Mesenchymal stem cell (in vitro differentiated cells and primary cell): ENCODE results near the gene RPS14.

ENCODE experiments used
- DNase-seq: peaks from one replicate; pipeline ENCODE4 v3.0.0-alpha.2; 2013
- H2AFZ ChIP-seq: one replicate; pipeline ENCODE4 v1.6.1; 2013; ENCODE audit warnings: low read depth, mild to moderate bottlenecking, control low read depth, inconsistent platforms, low read length, moderate library complexity
- H2AK5ac ChIP-seq: 2 replicates; pipeline ENCODE4 v1.6.1; 2013; ENCODE audit warnings: low read length, moderate library complexity, mild to moderate bottlenecking, inconsistent platforms; ENCODE audit not compliant: severe bottlenecking
- H2BK120ac ChIP-seq: one replicate; pipeline ENCODE4 v1.6.1; 2013; ENCODE audit warnings: low read depth, mild to moderate bottlenecking, inconsistent platforms, low read length, moderate library complexity
- H2BK12ac ChIP-seq, 2 experiments: one replicate each; pipeline ENCODE4 v1.6.1; 2013; ENCODE audit warnings: inconsistent platforms in 2 of 2, low read length in 2 of 2, mild to moderate bottlenecking in 2 of 2, moderate library complexity in 2 of 2, control low read depth in 1 of 2
- H2BK15ac ChIP-seq: one replicate; pipeline ENCODE4 v1.6.1; 2013; ENCODE audit warnings: mild to moderate bottlenecking, low read depth, inconsistent platforms; ENCODE audit not compliant: poor library complexity, severe bottlenecking
- H2BK5ac ChIP-seq: 2 replicates; pipeline ENCODE4 v1.6.1; 2013; ENCODE audit warnings: low read depth, mild to moderate bottlenecking, low read length, control low read depth, inconsistent platforms; ENCODE audit not compliant: poor library complexity, severe bottlenecking
- H3K14ac ChIP-seq, 2 experiments: one replicate each; pipeline ENCODE4 v1.6.1; 2013; ENCODE audit warnings: inconsistent platforms in 2 of 2, low read length in 2 of 2, control low read depth in 1 of 2, mild to moderate bottlenecking in 1 of 2, moderate library complexity in 1 of 2
- H3K18ac ChIP-seq, 2 experiments: one replicate each; pipeline ENCODE4 v1.6.1; 2013; ENCODE audit warnings: inconsistent platforms in 2 of 2, low read length in 2 of 2, control low read depth in 1 of 2, low read depth in 1 of 2, mild to moderate bottlenecking in 1 of 2
- H3K23ac ChIP-seq, 2 experiments: one replicate each; pipeline ENCODE4 v1.6.1; 2013; ENCODE audit warnings: inconsistent platforms in 2 of 2, low read length in 2 of 2, mild to moderate bottlenecking in 2 of 2, moderate library complexity in 2 of 2, control low read depth in 1 of 2
- H3K27ac ChIP-seq: 2 replicates; pipeline ENCODE4 v1.5.1; 2013; ENCODE audit warnings: mild to moderate bottlenecking, moderate library complexity, low read length, control low read depth, inconsistent platforms; ENCODE audit not compliant: poor library complexity, severe bottlenecking
- H3K27me3 ChIP-seq, 2 experiments: 2 replicates each; pipeline versions ENCODE4 v1.6.1 to v1.7.0; 2013; ENCODE audit warnings: low read length in 2 of 2, mild to moderate bottlenecking in 2 of 2, moderate library complexity in 2 of 2, control low read depth in 1 of 2, inconsistent platforms in 1 of 2; ENCODE audit not compliant: control insufficient read depth in 1 of 2, insufficient read depth in 1 of 2
- H3K36me3 ChIP-seq, 2 experiments: 2 replicates each; pipeline versions ENCODE4 v1.6.1 to v1.7.0; 2013; ENCODE audit warnings: low read length in 2 of 2, control low read depth in 1 of 2, inconsistent platforms in 1 of 2, low read depth in 1 of 2, mild to moderate bottlenecking in 1 of 2; ENCODE audit not compliant: insufficient read depth in 2 of 2, control insufficient read depth in 1 of 2
- H3K4ac ChIP-seq, 2 experiments: one replicate each; pipeline ENCODE4 v1.6.1; 2013; ENCODE audit warnings: inconsistent platforms in 2 of 2, low read length in 2 of 2, mild to moderate bottlenecking in 2 of 2, moderate library complexity in 2 of 2, control low read depth in 1 of 2, low read depth in 1 of 2
- H3K4me1 ChIP-seq: 2 replicates; pipeline ENCODE4 v1.6.1; 2013; ENCODE audit warnings: low read depth, low read length, control low read depth; ENCODE audit not compliant: control insufficient read depth, insufficient read depth
- H3K4me2 ChIP-seq: 2 replicates; pipeline ENCODE4 v1.6.1; 2013; ENCODE audit warnings: low read length, mild to moderate bottlenecking, inconsistent platforms; ENCODE audit not compliant: poor library complexity, severe bottlenecking
- H3K4me3 ChIP-seq, 2 experiments: 2 replicates each; pipeline versions ENCODE4 v1.5.1 to v1.7.0; 2013; ENCODE audit warnings: low read length in 2 of 2, mild to moderate bottlenecking in 2 of 2, control low read depth in 1 of 2, low read depth in 1 of 2; ENCODE audit not compliant: insufficient read depth in 1 of 2
- H3K79me1 ChIP-seq: replicated peaks from 2 replicates; pipeline ENCODE4 v1.6.1; 2013; ENCODE audit warnings: mild to moderate bottlenecking, control low read depth, low read length, inconsistent platforms; ENCODE audit not compliant: poor library complexity, severe bottlenecking
- H3K9ac ChIP-seq: 2 replicates; pipeline ENCODE4 v1.7.0; 2013; ENCODE audit warnings: mild to moderate bottlenecking, low read length, moderate library complexity
- H3K9me3 ChIP-seq: 2 replicates; pipeline ENCODE4 v1.7.0; 2013; ENCODE audit warnings: mild to moderate bottlenecking, low read length; ENCODE audit not compliant: control insufficient read depth
- H4K8ac ChIP-seq: one replicate; pipeline ENCODE4 v1.6.1; 2013; ENCODE audit warnings: inconsistent platforms, mild to moderate bottlenecking, low read length, moderate library complexity
- H4K91ac ChIP-seq: one replicate; pipeline ENCODE4 v1.6.1; 2013; ENCODE audit warnings: mild to moderate bottlenecking, low read length, inconsistent platforms
- WGBS: methylation state at CpG from one replicate; pipeline ENCODE4 v1.1.7; 2013; ENCODE audit warnings: mixed read lengths; 5-methylcytosine and 5-hydroxymethylcytosine counted together

Gene RPS14

DNA sequence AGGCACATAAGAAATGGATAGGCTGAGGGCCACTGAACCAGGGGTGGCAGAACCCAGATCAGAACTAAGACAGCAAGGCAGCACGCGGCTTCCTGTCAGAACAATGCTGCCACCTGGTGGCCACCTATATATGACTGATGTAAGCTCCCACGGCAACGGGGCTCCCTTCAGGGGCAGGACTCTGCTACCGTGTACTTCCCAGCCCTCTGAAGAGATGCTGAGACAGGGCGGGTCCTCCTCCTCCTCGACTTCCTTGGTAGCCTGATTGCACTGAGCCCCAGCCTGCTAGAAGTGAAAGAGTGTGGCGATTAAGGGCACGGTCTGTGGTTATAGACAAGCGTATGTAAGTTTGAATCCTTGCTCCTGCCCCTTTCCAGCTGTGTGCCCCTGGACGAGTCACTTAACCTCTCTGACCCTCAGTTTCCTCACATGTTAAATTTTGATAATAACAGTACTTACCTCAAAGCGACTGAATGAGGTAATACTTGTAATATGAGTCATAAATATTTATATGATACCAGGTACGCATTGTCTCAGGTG, 13.3 kb downstream of the RPS14 start:
- Histone ChIP-seq H3K14ac (no peak overlapping the region), H2BK5ac (no peak overlapping the region), H4K91ac (no peak overlapping the region), H3K4me2 (no peak overlapping the region), H2BK120ac (no peak overlapping the region), H3K4me1 (peaks cover 2% of the 10 kb centered on the region), H2BK12ac (no peak overlapping the region), H3K27ac (no peak overlapping the region), H3K23ac (no peak overlapping the region), H3K4ac (no peak overlapping the region), H3K36me3 (peaks cover 0 to 8% of the 10 kb centered on the region in 2 experiments), H3K9ac (peak overlapping the region; percentile 50), H3K4me3 (no peak overlapping the region), H3K9me3 (no peaks in the 10 kb centered on the region), H2AFZ (no peak overlapping the region), H4K8ac (no peak overlapping the region), H3K79me1 (no peaks in the 10 kb centered on the region), H3K27me3 (no peaks in the 10 kb centered on the region), H2BK15ac (no peak overlapping the region), H3K18ac (no peak overlapping the region), H2AK5ac (no peak overlapping the region)
- DNase-seq: peak; percentile 85
- WGBS: 29% methylated on average over 9 of the region's 13 CpGs

DNA sequence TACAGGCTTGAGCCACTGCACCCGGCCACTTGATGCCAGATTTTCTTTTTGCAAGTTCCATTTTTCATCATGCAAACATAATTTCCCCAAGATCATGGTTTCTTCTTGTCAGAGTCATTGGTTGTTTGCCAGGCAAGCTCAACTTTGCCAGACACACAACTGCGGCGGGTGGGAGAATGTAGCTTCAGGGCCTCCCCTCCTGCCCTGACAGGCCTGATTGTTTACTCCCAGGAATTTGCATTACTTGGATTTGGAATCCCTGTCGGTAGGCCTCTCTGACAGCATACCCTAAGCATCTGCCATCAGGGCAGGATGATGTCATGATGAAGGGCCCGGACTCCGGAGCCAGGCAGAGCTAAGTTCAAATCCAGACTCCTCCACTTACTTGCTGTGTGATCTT, 15.1 kb downstream of the RPS14 start:
- Histone ChIP-seq H2AK5ac (no peak overlapping the region), H3K14ac (no peak overlapping the region), H2AFZ (no peak overlapping the region), H3K4me1 (peaks cover 2% of the 10 kb centered on the region), H4K8ac (no peak overlapping the region), H3K23ac (no peak overlapping the region), H3K27me3 (no peaks in the 10 kb centered on the region), H3K4me3 (no peak overlapping the region), H3K36me3 (no peaks in the 10 kb centered on the region), H4K91ac (no peak overlapping the region), H3K4me2 (no peak overlapping the region), H2BK120ac (no peak overlapping the region), H3K9ac (peak overlapping the region; percentile 40), H3K18ac (no peak overlapping the region), H3K4ac (no peak overlapping the region), H3K27ac (no peak overlapping the region), H3K9me3 (no peaks in the 10 kb centered on the region), H2BK12ac (no peak overlapping the region), H3K79me1 (no peaks in the 10 kb centered on the region), H2BK15ac (no peak overlapping the region), H2BK5ac (no peak overlapping the region)
- 28% methylated on average over 6 of the region's 6 CpGs for WGBS
- peak; percentile 83 for DNase-seq

- Histone ChIP-seq H3K4ac (no peak overlapping the region), H3K9ac (no peak overlapping the region), H2BK12ac (no peak overlapping the region), H4K8ac (no peak overlapping the region), H3K27ac (no peak overlapping the region), H3K4me3 (no peak overlapping the region), H2BK120ac (no peak overlapping the region), H3K79me1 (no peaks in the 10 kb centered on the region), H2BK15ac (no peak overlapping the region), H2AFZ (no peak overlapping the region), H3K36me3 (no peaks in the 10 kb centered on the region), H3K9me3 (no peaks in the 10 kb centered on the region), H4K91ac (no peak overlapping the region), H3K4me2 (no peak overlapping the region), H3K27me3 (no peaks in the 10 kb centered on the region), H3K4me1 (peaks cover 6% of the 10 kb centered on the region), H3K14ac (no peak overlapping the region), H3K18ac (no peak overlapping the region), H3K23ac (no peak overlapping the region), H2BK5ac (no peak overlapping the region), H2AK5ac (no peak overlapping the region)
- DNase-seq: no peak
- WGBS: 56% methylated on average over 4 of the region's 4 CpGs
These were observed 18.0 kb downstream of the RPS14 start for GRCh38 chr5:150431574-150431973.

DNA sequence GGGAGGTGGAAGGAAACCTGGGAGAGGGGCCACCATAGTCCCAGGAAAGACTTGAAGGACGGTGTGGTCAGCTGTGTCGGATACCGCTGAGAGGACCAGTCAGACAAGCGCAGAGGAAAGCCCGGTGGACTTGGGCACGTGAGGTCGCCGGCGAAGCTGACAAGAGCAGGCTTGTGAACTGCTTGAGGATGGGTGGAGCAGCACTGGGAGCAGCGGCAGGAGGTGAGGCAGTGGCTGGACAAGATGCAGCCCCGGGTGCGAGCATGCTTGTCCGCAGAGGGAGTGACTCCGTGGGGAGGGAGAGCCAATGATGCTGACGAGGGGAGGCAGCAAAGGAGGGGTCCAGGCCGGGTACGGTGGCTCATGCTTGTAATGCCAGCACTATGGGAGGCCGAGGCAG, 18.5 kb downstream of the RPS14 start:
- no peak overlapping the region for H2AK5ac ChIP-seq
- no peak overlapping the region for H2BK5ac ChIP-seq
- no peak overlapping the region for H4K8ac ChIP-seq
- no peaks in the 10 kb centered on the region for H3K36me3 ChIP-seq
- H3K79me1 ChIP-seq: no peaks in the 10 kb centered on the region
- no peaks in the 10 kb centered on the region for H3K9me3 ChIP-seq
- H3K18ac ChIP-seq: no peak overlapping the region
- H2BK120ac ChIP-seq: no peak overlapping the region
- 92% methylated on average over 18 of the region's 18 CpGs for WGBS
- H3K4me2 ChIP-seq: no peak overlapping the region
- no peak overlapping the region for H3K4me3 ChIP-seq
- no peak overlapping the region for H3K27ac ChIP-seq
- no peak overlapping the region for H2BK15ac ChIP-seq
- H2BK12ac ChIP-seq: no peak overlapping the region
- DNase-seq: no peak
- peaks cover 4% of the 10 kb centered on the region for H3K4me1 ChIP-seq
- no peak overlapping the region for H2AFZ ChIP-seq
- H3K23ac ChIP-seq: no peak overlapping the region
- no peak overlapping the region for H3K4ac ChIP-seq
- no peak overlapping the region for H3K9ac ChIP-seq
- no peak overlapping the region for H3K14ac ChIP-seq
- no peaks in the 10 kb centered on the region for H3K27me3 ChIP-seq
- no peak overlapping the region for H4K91ac ChIP-seq
